NB4 (cell line): Measurements from ENCODE around the gene NKG7.

Experiments
- MAX ChIP-seq: IDR thresholded peaks from 2 replicates; pipeline ENCODE4 v1.6.1; 2011; ENCODE audit warnings: low read depth, low read length
- POLR2A ChIP-seq: IDR thresholded peaks from 2 replicates; pipeline ENCODE4 v1.6.1; 2011; ENCODE audit warnings: mild to moderate bottlenecking; ENCODE audit not compliant: insufficient read length; ENCODE audit errors: extremely low read depth
- TF ChIP-seq, protein P1 (sequence below): IDR thresholded peaks from one replicate; pipeline ENCODE4 v1.5.1; 2012; ENCODE audit warnings: low read depth, low read length

DNA sequence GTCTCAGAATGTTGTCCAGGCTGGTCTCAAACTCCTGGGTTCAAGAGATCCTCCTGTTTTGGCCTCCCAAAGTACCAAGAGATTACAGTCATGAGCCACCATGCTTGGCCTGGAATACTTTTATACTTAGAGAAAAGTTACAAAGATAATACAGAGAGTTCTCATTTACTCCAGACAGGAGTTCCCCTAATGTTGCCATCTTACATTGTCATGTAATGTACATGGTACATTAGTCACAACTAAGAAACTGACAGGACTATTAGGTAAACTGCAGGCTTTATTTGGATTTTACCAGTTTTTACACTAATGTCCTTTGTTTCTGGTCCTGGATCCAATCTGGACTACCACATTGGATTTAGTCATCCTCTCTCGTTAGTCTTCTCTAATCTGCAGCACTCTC lies 20.2 kb upstream of the NKG7 start:
- TF ChIP-seq POLR2A (no peak), MAX (no peak)
- TF ChIP-seq, protein P1, sequence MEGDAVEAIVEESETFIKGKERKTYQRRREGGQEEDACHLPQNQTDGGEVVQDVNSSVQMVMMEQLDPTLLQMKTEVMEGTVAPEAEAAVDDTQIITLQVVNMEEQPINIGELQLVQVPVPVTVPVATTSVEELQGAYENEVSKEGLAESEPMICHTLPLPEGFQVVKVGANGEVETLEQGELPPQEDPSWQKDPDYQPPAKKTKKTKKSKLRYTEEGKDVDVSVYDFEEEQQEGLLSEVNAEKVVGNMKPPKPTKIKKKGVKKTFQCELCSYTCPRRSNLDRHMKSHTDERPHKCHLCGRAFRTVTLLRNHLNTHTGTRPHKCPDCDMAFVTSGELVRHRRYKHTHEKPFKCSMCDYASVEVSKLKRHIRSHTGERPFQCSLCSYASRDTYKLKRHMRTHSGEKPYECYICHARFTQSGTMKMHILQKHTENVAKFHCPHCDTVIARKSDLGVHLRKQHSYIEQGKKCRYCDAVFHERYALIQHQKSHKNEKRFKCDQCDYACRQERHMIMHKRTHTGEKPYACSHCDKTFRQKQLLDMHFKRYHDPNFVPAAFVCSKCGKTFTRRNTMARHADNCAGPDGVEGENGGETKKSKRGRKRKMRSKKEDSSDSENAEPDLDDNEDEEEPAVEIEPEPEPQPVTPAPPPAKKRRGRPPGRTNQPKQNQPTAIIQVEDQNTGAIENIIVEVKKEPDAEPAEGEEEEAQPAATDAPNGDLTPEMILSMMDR: no peak
